ENCODE data around the gene PLK1. TPM values are rescaled to one million over a fixed set of nuclear protein-coding genes. Genes with fewer than 3 reads are reported as not detected.

The PLK1 gene
- total RNA-seq = 9.4 and 22.8 TPM in 2 replicates

DNA sequence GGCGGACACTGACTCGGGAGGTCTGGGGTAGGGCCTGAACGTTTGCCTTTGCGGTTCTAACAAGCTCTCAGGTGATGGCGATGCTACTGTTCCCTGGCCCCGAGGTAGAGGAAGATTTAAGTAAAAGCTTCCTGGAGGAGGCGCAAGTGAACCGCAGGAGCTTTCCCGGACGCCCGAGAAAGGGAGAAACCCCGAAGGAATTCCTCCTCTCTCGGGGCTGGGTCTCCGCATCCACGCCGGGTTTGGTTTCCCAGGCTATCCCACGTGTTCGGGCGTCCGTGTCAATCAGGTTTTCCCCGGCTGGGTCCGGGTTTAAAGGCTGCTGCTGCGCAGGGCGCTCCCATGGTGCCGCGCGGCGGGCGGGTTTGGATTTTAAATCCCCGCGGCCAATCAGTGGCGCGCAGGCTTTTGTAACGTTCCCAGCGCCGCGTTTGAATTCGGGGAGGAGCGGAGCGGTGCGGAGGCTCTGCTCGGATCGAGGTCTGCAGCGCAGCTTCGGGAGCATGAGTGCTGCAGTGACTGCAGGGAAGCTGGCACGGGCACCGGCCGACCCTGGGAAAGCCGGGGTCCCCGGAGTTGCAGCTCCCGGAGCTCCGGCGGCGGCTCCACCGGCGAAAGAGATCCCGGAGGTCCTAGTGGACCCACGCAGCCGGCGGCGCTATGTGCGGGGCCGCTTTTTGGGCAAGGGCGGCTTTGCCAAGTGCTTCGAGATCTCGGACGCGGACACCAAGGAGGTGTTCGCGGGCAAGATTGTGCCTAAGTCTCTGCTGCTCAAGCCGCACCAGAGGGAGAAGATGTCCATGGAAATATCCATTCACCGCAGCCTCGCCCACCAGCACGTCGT lies at the start of gene PLK1:
Gene PLK1, plus strand, starts transcription at position 460 of the 844 bp plus-strand sequence. Its CDS starts 44 bp downstream, at position 504.

DNA sequence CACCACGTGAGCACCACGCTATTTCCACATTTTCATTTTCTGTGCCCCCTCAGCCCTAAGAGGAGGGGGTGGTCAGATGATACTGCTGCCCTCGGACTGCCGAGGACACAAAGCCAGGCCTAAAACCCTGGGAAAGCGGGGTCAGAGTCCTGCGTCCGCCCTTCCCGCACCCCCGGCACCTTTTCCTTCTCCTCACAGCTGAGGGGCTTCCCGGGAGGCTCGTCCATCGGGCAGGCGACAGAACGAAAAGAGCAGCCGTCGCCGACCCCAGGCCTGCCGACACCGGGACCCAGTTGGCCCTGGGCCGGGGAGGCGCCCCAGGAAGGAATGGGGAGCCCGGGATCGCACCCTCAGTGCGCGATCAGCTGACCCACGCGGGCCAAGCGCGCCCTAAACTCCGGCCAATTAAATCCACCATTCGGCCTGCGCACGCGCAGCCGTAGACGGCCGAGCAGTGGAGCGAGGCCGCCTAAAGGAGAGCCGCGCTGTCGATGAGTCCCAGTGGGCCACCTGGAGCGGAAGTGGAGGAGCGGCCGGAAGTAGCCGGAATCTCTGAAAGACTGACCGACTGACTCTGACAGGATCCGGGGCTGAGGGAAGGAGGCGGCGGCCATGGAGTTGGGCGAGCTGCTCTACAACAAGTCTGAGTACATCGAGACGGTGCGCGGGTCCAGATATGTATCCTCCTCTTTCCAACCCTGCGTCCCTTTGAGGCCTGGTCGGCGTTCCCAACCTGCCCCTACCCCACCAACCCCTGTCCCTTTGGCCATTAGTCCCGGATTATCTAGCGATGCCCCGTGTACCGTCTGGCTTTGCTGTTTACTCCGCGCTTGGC lies 37.5 kb upstream of the PLK1 start, which contains the start of the genes DCTN5 and PALB2:
Gene DCTN5, plus strand, starts transcription at position 536 of the 835 bp plus-strand sequence. Its CDS starts 77 bp downstream, at position 613.
Gene PALB2, minus strand, starts transcription at position 380 of the 835 bp plus-strand sequence. Its CDS starts 153 bp downstream, at position 227.

DNA sequence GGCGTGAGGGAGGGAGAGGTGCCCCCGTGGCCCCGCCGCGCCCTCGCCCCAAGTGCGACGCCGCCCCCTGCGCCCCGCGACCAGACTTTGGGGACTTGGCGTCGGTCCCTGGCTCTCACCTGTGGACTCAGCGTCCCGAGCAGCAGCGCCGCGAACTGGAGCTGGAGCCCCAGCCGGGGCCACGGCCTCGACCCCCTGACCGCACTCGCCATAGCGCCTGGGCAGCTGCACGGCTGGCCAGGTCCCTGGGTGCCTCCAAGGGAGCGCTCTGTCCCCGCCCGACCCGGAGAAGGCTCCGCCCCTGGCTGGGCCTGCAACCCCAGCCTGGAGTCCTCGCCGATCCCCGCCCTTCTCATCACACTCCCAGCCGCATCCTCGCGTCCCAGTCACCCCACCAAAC lies 34.3 kb downstream of the PLK1 start, which contains the start of gene ERN2:
Gene ERN2, minus strand, starts transcription at position 247 of the 400 bp plus-strand sequence. Its CDS starts 35 bp downstream, at position 212.

Other genes starting within 250 kb of the PLK1 start
- gene COG7, start 225.7 kb upstream of the PLK1 start, total RNA-seq = 8.0 and 13.8 TPM in 2 replicates
- gene GGA2, start 168.4 kb upstream of the PLK1 start, total RNA-seq = 17.9 and 23.3 TPM in 2 replicates
- 18.4 and 23.5 TPM in 2 replicates for gene EARS2, start 121.5 kb upstream of the PLK1 start, total RNA-seq
- 55.2 and 74.1 TPM in 2 replicates for gene UBFD1, start 121.2 kb upstream of the PLK1 start, total RNA-seq
- 102 and 124 TPM in 2 replicates for gene NDUFAB1, start 82.6 kb upstream of the PLK1 start, total RNA-seq
- 7.1 and 7.9 TPM in 2 replicates for gene PALB2, start 37.6 kb upstream of the PLK1 start, total RNA-seq
- 54.0 and 55.7 TPM in 2 replicates for gene DCTN5, start 37.4 kb upstream of the PLK1 start, total RNA-seq
- gene ERN2, start 34.3 kb downstream of the PLK1 start, total RNA-seq = not detected in 2 replicates
- gene CHP2, start 76.1 kb downstream of the PLK1 start, total RNA-seq = not detected in 2 replicates
- 0.09 TPM in 1 of 2 replicates, not detected in the other for gene PRKCB, start 157.1 kb downstream of the PLK1 start, total RNA-seq

All from endothelial cell of coronary artery (primary cell).